Measurements from ENCODE around the gene CHCHD3.

CHCHD3 gene

GRCh38 chr7:132797152-132797551, 284.7 kb downstream of the CHCHD3 start:
- no peak for DNase-seq

GRCh38 chr7:132793474-132793873, 288.4 kb downstream of the CHCHD3 start:
- DNase-seq = no peak

- no peak for DNase-seq
These were observed 290.9 kb downstream of the CHCHD3 start for GRCh38 chr7:132791036-132791435.

GRCh38 chr7:132790104-132790503, 291.8 kb downstream of the CHCHD3 start:
- DNase-seq = no peak

- DNase-seq = peak; percentile 57
These were observed 292.6 kb downstream of the CHCHD3 start for GRCh38 chr7:132789281-132789680.

GRCh38 chr7:132785870-132786269, 296.0 kb downstream of the CHCHD3 start:
- DNase-seq = no peak

GRCh38 chr7:132784406-132784805, 297.5 kb downstream of the CHCHD3 start:
- no peak for DNase-seq

- DNase-seq = peak; percentile 83
These were observed 298.1 kb downstream of the CHCHD3 start for GRCh38 chr7:132783824-132784223.

GRCh38 chr7:132782777-132783640, 298.9 kb downstream of the CHCHD3 start:
- DNase-seq = peak; percentile 95

GRCh38 chr7:132780822-132781221, 301.1 kb downstream of the CHCHD3 start:
- no peak for DNase-seq

- DNase-seq = no peak
These were observed 302.7 kb downstream of the CHCHD3 start for GRCh38 chr7:132779164-132779563.

- no peak for DNase-seq
These were observed 303.1 kb downstream of the CHCHD3 start for GRCh38 chr7:132778761-132779160.

GRCh38 chr7:132777956-132778355, 303.9 kb downstream of the CHCHD3 start:
- DNase-seq = no peak

GRCh38 chr7:132777414-132777813, 304.5 kb downstream of the CHCHD3 start:
- DNase-seq = no peak

GRCh38 chr7:132776048-132776620, 305.8 kb downstream of the CHCHD3 start:
- DNase-seq = no peak

GRCh38 chr7:132773527-132773956, 308.3 kb downstream of the CHCHD3 start:
- peak; percentile 90 for DNase-seq

- DNase-seq = no peak
These were observed 310.6 kb downstream of the CHCHD3 start for GRCh38 chr7:132771301-132771730.

- DNase-seq = no peak
These were observed 311.8 kb downstream of the CHCHD3 start for GRCh38 chr7:132770055-132770454.

- DNase-seq = no peak
These were observed 312.6 kb downstream of the CHCHD3 start for GRCh38 chr7:132769280-132769679.

GRCh38 chr7:132768099-132768498, 313.8 kb downstream of the CHCHD3 start:
- DNase-seq = no peak

- no peak for DNase-seq
These were observed 314.5 kb downstream of the CHCHD3 start for GRCh38 chr7:132767378-132767777.

GRCh38 chr7:132766660-132767059, 315.2 kb downstream of the CHCHD3 start:
- no peak for DNase-seq

- no peak for DNase-seq
These were observed 316.0 kb downstream of the CHCHD3 start for GRCh38 chr7:132765861-132766260.

GRCh38 chr7:132764762-132765161, 317.1 kb downstream of the CHCHD3 start:
- peak; percentile 27 for DNase-seq

Measured in fibroblast of upper back skin (primary cell).